Measurements from ENCODE around the gene HOXA7. TPM values are rescaled to one million over a fixed set of nuclear protein-coding genes. Genes with fewer than 3 reads are reported as not detected.
A peak's percentile ranks its signal among the peaks of the same experiment; 100 is the strongest.

The HOXA7 gene
- total RNA-seq, 1 donor from 2014 or later, result 34.2 TPM

- peak overlapping the region; percentile 74 for H3K4me3 ChIP-seq (ENCODE audit: low read depth, low read length)
- DNase-seq (ENCODE audit: low read depth), result no peak
Measured at GRCh38 chr7:27111751-27112277, 44.7 kb downstream of the HOXA7 start.

GRCh38 chr7:27111042-27111750, 45.3 kb downstream of the HOXA7 start:
- Histone ChIP-seq H3K36me3 (ENCODE audit: control insufficient read depth, insufficient read depth, low read length) (no peaks in the 10 kb centered on the region), H3K27me3 (ENCODE audit: control insufficient read depth, insufficient read depth, low read length) (no peaks in the 10 kb centered on the region), H3K4me3 (ENCODE audit: low read depth, low read length) (peak overlapping the region; percentile 74)
- DNase-seq (ENCODE audit: low read depth), result no peak
- TF ChIP-seq, protein P1, sequence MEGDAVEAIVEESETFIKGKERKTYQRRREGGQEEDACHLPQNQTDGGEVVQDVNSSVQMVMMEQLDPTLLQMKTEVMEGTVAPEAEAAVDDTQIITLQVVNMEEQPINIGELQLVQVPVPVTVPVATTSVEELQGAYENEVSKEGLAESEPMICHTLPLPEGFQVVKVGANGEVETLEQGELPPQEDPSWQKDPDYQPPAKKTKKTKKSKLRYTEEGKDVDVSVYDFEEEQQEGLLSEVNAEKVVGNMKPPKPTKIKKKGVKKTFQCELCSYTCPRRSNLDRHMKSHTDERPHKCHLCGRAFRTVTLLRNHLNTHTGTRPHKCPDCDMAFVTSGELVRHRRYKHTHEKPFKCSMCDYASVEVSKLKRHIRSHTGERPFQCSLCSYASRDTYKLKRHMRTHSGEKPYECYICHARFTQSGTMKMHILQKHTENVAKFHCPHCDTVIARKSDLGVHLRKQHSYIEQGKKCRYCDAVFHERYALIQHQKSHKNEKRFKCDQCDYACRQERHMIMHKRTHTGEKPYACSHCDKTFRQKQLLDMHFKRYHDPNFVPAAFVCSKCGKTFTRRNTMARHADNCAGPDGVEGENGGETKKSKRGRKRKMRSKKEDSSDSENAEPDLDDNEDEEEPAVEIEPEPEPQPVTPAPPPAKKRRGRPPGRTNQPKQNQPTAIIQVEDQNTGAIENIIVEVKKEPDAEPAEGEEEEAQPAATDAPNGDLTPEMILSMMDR (IDR thresholded peaks at IDR 0.05; ENCODE audit: insufficient read depth, low read length, poor library complexity, severe bottlenecking), result no peak

More at GRCh38 chr7:27111751-27112277, 44.7 kb downstream of the HOXA7 start:
- H3K36me3 ChIP-seq (ENCODE audit: control insufficient read depth, insufficient read depth, low read length), result no peaks in the 10 kb centered on the region
- no peaks in the 10 kb centered on the region for H3K27me3 ChIP-seq (ENCODE audit: control insufficient read depth, insufficient read depth, low read length)
- TF ChIP-seq, protein P1 (IDR thresholded peaks at IDR 0.05; ENCODE audit: insufficient read depth, low read length, poor library complexity, severe bottlenecking), result no peak

- no peak for DNase-seq (ENCODE audit: low read depth)
- peak overlapping the region; percentile 74 for H3K4me3 ChIP-seq (ENCODE audit: low read depth, low read length)
- TF ChIP-seq, protein P1 (IDR thresholded peaks at IDR 0.05; ENCODE audit: insufficient read depth, low read length, poor library complexity, severe bottlenecking), result no peak
- H3K36me3 ChIP-seq (ENCODE audit: control insufficient read depth, insufficient read depth, low read length), result no peaks in the 10 kb centered on the region
- H3K27me3 ChIP-seq (ENCODE audit: control insufficient read depth, insufficient read depth, low read length), result no peaks in the 10 kb centered on the region
Measured at GRCh38 chr7:27110186-27111031, 46.1 kb downstream of the HOXA7 start.

DNA sequence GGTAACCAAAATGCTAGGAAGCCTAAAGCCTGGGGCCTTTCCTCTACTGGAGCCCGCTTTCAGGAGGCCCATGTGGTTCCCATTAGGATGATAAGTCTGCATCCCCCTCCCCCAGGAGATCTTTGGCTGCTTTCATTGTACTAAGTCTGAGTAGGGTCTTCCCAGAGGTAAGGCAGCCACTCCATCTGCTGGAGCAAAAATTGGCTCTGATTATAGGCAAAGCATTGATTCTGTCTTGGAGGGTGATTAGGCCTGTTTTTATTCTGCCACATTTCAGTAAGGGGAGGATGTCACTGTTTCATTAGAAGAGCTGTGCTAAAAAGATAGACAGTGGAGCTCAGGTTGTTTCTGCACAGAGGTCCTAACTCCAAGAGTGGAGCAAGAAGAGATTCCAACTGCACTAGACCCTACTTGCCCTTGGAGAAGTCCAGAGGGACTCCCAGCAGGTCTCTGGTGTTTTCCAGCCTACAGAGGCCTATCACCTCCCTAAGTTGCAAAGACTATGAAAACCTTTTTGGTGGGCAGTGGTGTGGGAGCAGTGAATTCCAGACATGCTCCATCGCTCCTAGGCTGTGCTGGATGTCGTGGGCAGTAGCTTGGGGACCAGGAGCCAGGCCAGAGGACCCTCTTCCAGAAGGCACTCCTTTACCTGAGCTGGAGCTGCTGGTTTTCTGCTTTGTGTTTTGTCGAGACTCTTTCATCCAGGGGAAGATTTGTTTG, 46.8 kb downstream of the HOXA7 start:
- Histone ChIP-seq H3K36me3 (ENCODE audit: control insufficient read depth, insufficient read depth, low read length) (no peaks in the 10 kb centered on the region), H3K4me3 (ENCODE audit: low read depth, low read length) (peak overlapping the region; percentile 74), H3K27me3 (ENCODE audit: control insufficient read depth, insufficient read depth, low read length) (no peaks in the 10 kb centered on the region)
- TF ChIP-seq, protein P1 (IDR thresholded peaks at IDR 0.05; ENCODE audit: insufficient read depth, low read length, poor library complexity, severe bottlenecking), result no peak
- DNase-seq (ENCODE audit: low read depth), result no peak

DNA sequence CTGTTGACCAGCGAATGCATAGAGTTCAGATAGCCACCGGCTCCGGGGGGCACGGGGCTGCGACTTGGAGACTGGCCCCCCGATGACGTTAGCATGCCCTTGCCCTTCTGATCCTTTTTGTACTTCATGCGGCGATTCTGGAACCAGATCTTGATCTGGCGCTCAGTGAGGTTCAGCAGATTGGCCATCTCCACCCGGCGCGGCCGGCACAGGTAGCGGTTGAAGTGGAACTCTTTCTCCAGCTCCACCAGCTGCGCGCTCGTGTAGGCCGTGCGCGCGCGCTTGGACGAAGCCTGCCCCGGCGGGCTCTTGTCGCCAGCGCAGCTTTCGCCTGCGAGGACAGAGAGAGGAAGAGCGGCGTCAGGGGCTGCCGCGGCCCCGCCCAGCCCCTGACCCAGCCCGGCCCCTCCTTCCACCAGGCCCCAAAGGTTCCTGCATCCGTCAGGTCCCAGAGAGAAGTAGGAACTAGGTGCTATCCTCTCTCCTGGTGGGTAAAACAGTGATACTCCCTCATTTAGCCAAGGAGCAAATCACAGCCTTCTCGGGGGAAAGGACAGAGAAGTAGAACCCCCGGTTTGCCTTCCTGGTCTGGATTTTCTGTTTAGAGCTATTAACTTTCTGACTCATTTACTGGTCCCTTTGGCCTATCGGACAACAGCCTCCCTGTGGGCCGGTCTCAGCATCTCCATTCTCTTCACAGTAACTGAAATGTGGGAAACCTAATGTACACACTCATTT, 47.9 kb downstream of the HOXA7 start:
- H3K27me3 ChIP-seq (ENCODE audit: control insufficient read depth, insufficient read depth, low read length), result no peaks in the 10 kb centered on the region
- H3K36me3 ChIP-seq (ENCODE audit: control insufficient read depth, insufficient read depth, low read length), result no peaks in the 10 kb centered on the region
- H3K4me3 ChIP-seq (ENCODE audit: low read depth, low read length), result peak overlapping the region; percentile 24
- no peak for DNase-seq (ENCODE audit: low read depth)
- TF ChIP-seq, protein P1 (IDR thresholded peaks at IDR 0.05; ENCODE audit: insufficient read depth, low read length, poor library complexity, severe bottlenecking), result no peak
